Measurements from ENCODE around the gene DDX17. TPM values are rescaled to one million over a fixed set of nuclear protein-coding genes. Genes with fewer than 3 reads are reported as not detected.

Gene DDX17
- total and polyA plus RNA-seq, 2 of the 4 experiments (the other 2 are of a cell fraction): 240 to 371 TPM

DNA sequence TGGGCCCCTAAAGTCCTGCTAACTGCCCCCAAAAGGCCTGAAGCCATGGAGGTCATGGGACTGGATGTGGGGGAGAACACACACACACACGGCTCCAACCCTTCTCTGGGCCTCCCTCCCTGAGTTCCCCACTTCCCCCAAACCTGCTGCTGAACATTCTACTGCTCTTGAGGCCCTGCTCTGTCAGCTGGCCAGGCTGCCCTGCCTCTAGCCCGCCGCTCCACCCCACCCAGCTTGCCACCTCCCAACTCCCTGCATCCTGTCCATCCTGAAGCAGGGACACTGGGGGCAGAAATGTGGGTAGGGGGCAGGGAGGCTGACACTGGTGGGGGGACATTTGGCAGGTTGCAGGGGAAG lies 52.1 kb downstream of the DDX17 start:
- intact Hi-C loops (cut with micrococcal nuclease) (no loop called here), dilution Hi-C loops (cut with HindIII; ENCODE audit: low sequenced_read_pairs, unreplicated experiment) (no loop called here), in situ Hi-C loops (cut with MboI; ENCODE audit: low sequenced_read_pairs) (no loop called here)
- no peak for ATAC-seq (ENCODE audit: low read depth)
- no peak overlapping the region for H4K5ac ChIP-seq (ENCODE audit: low read depth, low read length)
- no peak overlapping the region for H3K4ac ChIP-seq (ENCODE audit: low read depth, low read length)
- no peak overlapping the region for H3K18ac ChIP-seq (ENCODE audit: low read depth, low read length)
- H3K79me1 ChIP-seq (ENCODE audit: low read depth in 1 of 2, low read length in 2 of 2): no peaks in the 10 kb centered on the region
- no peak for TF ChIP-seq CHD1 (IDR thresholded peaks at IDR 0.05; ENCODE audit: low read depth, low read length)
- no peaks in the 10 kb centered on the region for H3K9me1 ChIP-seq (ENCODE audit: insufficient read depth, low read length)
- no peak overlapping the region for H2BK5ac ChIP-seq (ENCODE audit: low read depth, low read length, poor library complexity, severe bottlenecking)
- H3K27ac ChIP-seq (ENCODE audit: insufficient read depth, low read length): no peak overlapping the region
- no peak overlapping the region for H4K91ac ChIP-seq (ENCODE audit: insufficient read depth, low read depth, low read length)
- H3K9me3 ChIP-seq (ENCODE audit: control insufficient read depth, insufficient read depth, low read length): no peaks in the 10 kb centered on the region; the same call in 1 of the 2 replicates
- H3K4me2 ChIP-seq (ENCODE audit: low read depth, low read length): no peak overlapping the region
- H4K20me1 ChIP-seq (ENCODE audit: insufficient read depth, low read length): no peaks in the 10 kb centered on the region
- H2BK120ac ChIP-seq (ENCODE audit: low read depth, low read length): no peak overlapping the region
- no peak overlapping the region for H3K4me3 ChIP-seq (ENCODE audit: insufficient read depth, low read depth, low read length)
- H3K36me3 ChIP-seq (ENCODE audit: control insufficient read depth, insufficient read depth, low read length): no peaks in the 10 kb centered on the region
- no peak overlapping the region for H3K14ac ChIP-seq (replicated peaks; ENCODE audit: low read depth, low read length)
- H2AK5ac ChIP-seq (ENCODE audit: low read depth, low read length): no peak overlapping the region
- H2BK15ac ChIP-seq (ENCODE audit: low read depth, low read length): no peak overlapping the region
- DNase-seq: no peak
- H2AK9ac ChIP-seq (replicated peaks; ENCODE audit: low read depth, low read length, poor library complexity): peak overlapping the region; percentile 33
- H3K56ac ChIP-seq (ENCODE audit: extremely low read depth, insufficient read depth, low read length): no peak overlapping the region
- H2AFZ ChIP-seq (replicated peaks; ENCODE audit: low read length, poor library complexity): peak overlapping the region; percentile 58
- CTCF ChIA-PET: no interaction called here
- no TSS peak for BruUV-seq (replicated peaks)
- POLR2A ChIA-PET (ENCODE audit: unreplicated experiment): no interaction called here
- H2BK20ac ChIP-seq (ENCODE audit: low read depth, low read length): no peak overlapping the region
- peaks cover 93% of the 10 kb centered on the region for H3K27me3 ChIP-seq (ENCODE audit: control insufficient read depth, insufficient read depth, low read length)
- no peaks in the 10 kb centered on the region; the same call in 1 of the 2 replicates for H3K4me1 ChIP-seq (ENCODE audit: control insufficient read depth, insufficient read depth, low read length)
- no peak overlapping the region for H3K9ac ChIP-seq (ENCODE audit: low read depth, low read length)
- H3K23ac ChIP-seq (ENCODE audit: low read depth, low read length): no peak overlapping the region; the same call in 1 of the 2 replicates
- WGBS, 2 experiments (ENCODE audit: extremely low coverage in 2 of 2, insufficient read length in 1 of 2): 40% methylated on average over 1 of the region's 3 CpGs; no CpG with 5 or more reads in 1 of the 2 experiments
- no peak overlapping the region for H4K8ac ChIP-seq (ENCODE audit: low read depth in 2 of 2, low read length in 2 of 2)
